IMR-90 (cell line): ENCODE measurements around the gene C16orf86. TPM values are rescaled to one million over a fixed set of nuclear protein-coding genes. Genes with fewer than 3 reads are reported as not detected.

Experiments
- ATAC-seq: fragments of 200-7000 bp; cut with Tn5 transposase; 2 replicates; pipeline ENCODE4 v1.9.1; 2020; ENCODE audit warnings: low read depth, mild to moderate bottlenecking, moderate library complexity
- BruUV-seq: library from RNA; stranded (reverse); fragments of 400-500 nt; replicated peaks from 2 replicates; lab custom pipeline; 2021; lab: Mats Ljungman, UMichigan
- CTCF ChIA-PET: fragments of 300-600 bp; formaldehyde crosslinking; extraction: SDS; loops from one replicate; lab custom pipeline; 2021; ENCODE audit warnings: antibody characterized with exemption; lab: Yijun Ruan, JAX
- POLR2A ChIA-PET: fragments of 300-600 bp; sonication (Branson Sonifier 250); formaldehyde crosslinking; loops from one replicate; lab custom pipeline; 2022; ENCODE audit warnings: antibody characterized with exemption; ENCODE audit not compliant: unreplicated experiment; lab: Charles Lee
- DNase-seq: peaks from one replicate; pipeline ENCODE4 v3.0.0; 2013
- H2AFZ ChIP-seq: replicated peaks from 2 replicates; pipeline ENCODE3; 2013; ENCODE audit warnings: low read length, mild to moderate bottlenecking; ENCODE audit not compliant: poor library complexity
- H2AK5ac ChIP-seq: 2 replicates; pipeline ENCODE4 v1.6.1; 2013; ENCODE audit warnings: low read depth, low read length, inconsistent platforms
- H2AK9ac ChIP-seq: replicated peaks from 2 replicates; pipeline ENCODE3; 2013; ENCODE audit warnings: mild to moderate bottlenecking, low read depth, low read length, moderate library complexity; ENCODE audit not compliant: poor library complexity
- H2BK120ac ChIP-seq: 2 replicates; pipeline ENCODE4 v1.6.1; 2013; ENCODE audit warnings: low read depth, low read length, inconsistent platforms
- H2BK15ac ChIP-seq: 3 replicates; pipeline ENCODE4 v1.6.1; 2013; ENCODE audit warnings: low read depth, low read length, inconsistent platforms
- H2BK20ac ChIP-seq: 2 replicates; pipeline ENCODE4 v1.6.1; 2013; ENCODE audit warnings: low read depth, mild to moderate bottlenecking, inconsistent platforms, low read length, moderate library complexity
- H2BK5ac ChIP-seq: 2 replicates; pipeline ENCODE4 v1.6.1; 2013; ENCODE audit warnings: mild to moderate bottlenecking, low read depth, low read length, inconsistent platforms; ENCODE audit not compliant: poor library complexity, severe bottlenecking
- H3K14ac ChIP-seq: replicated peaks from 2 replicates; pipeline ENCODE4 v1.6.1; 2013; ENCODE audit warnings: low read depth, low read length, inconsistent platforms
- H3K18ac ChIP-seq: 2 replicates; pipeline ENCODE4 v1.6.1; 2013; ENCODE audit warnings: low read depth, low read length, control low read depth
- H3K23ac ChIP-seq: 2 replicates; pipeline ENCODE4 v1.6.1; 2013; ENCODE audit warnings: low read depth, low read length, inconsistent platforms
- H3K27ac ChIP-seq: 2 replicates; pipeline ENCODE4 v1.5.1; 2013; ENCODE audit warnings: mild to moderate bottlenecking, control low read depth, low read length; ENCODE audit not compliant: insufficient read depth
- H3K27me3 ChIP-seq: 2 replicates; pipeline ENCODE4 v1.6.1; 2013; ENCODE audit warnings: low read length; ENCODE audit not compliant: control insufficient read depth, insufficient read depth
- H3K36me3 ChIP-seq: 2 replicates; pipeline ENCODE4 v1.6.1; 2013; ENCODE audit warnings: low read length, mixed read lengths; ENCODE audit not compliant: control insufficient read depth, insufficient read depth
- H3K4ac ChIP-seq: 2 replicates; pipeline ENCODE4 v1.6.1; 2013; ENCODE audit warnings: low read depth, low read length, inconsistent platforms
- H3K4me1 ChIP-seq: 2 replicates; pipeline ENCODE4 v1.6.1; 2013; ENCODE audit warnings: low read length, mixed read lengths; ENCODE audit not compliant: control insufficient read depth, insufficient read depth
- H3K4me2 ChIP-seq: 2 replicates; pipeline ENCODE4 v1.6.1; 2013; ENCODE audit warnings: low read depth, mild to moderate bottlenecking, control low read depth, low read length, moderate library complexity
- H3K4me3 ChIP-seq: 2 replicates; pipeline ENCODE4 v1.5.1; 2013; ENCODE audit warnings: low read depth, mild to moderate bottlenecking, control low read depth, low read length, moderate library complexity; ENCODE audit not compliant: insufficient read depth
- H3K56ac ChIP-seq: 2 replicates; pipeline ENCODE4 v1.6.1; 2013; ENCODE audit warnings: low read length, inconsistent platforms; ENCODE audit not compliant: insufficient read depth; ENCODE audit errors: extremely low read depth
- H3K79me1 ChIP-seq, 2 experiments: 2 replicates each; pipeline ENCODE4 v1.6.1; 2013; ENCODE audit warnings: low read length in 2 of 2, inconsistent platforms in 1 of 2, low read depth in 1 of 2
- H3K9ac ChIP-seq: 2 replicates; pipeline ENCODE4 v1.6.1; 2013; ENCODE audit warnings: low read depth, low read length, control low read depth
- H3K9me1 ChIP-seq: 2 replicates; pipeline ENCODE4 v1.6.1; 2013; ENCODE audit warnings: low read length, inconsistent platforms; ENCODE audit not compliant: insufficient read depth
- H3K9me3 ChIP-seq: 2 replicates; pipeline ENCODE4 v1.6.1; 2013; ENCODE audit warnings: low read length; ENCODE audit not compliant: control insufficient read depth, insufficient read depth
- H4K20me1 ChIP-seq: 2 replicates; pipeline ENCODE4 v1.6.1; 2013; ENCODE audit warnings: low read length, inconsistent platforms; ENCODE audit not compliant: insufficient read depth
- H4K5ac ChIP-seq: 2 replicates; pipeline ENCODE4 v1.6.1; 2013; ENCODE audit warnings: mild to moderate bottlenecking, low read depth, low read length, control low read depth
- H4K8ac ChIP-seq, 2 experiments: 2 replicates each; pipeline ENCODE4 v1.6.1; 2013; ENCODE audit warnings: low read depth in 2 of 2, low read length in 2 of 2, control low read depth in 1 of 2, inconsistent platforms in 1 of 2
- H4K91ac ChIP-seq: 2 replicates; pipeline ENCODE4 v1.6.1; 2013; ENCODE audit warnings: low read depth, low read length, inconsistent platforms; ENCODE audit not compliant: insufficient read depth
- POLR2A ChIP-seq: IDR thresholded peaks from 2 replicates; pipeline ENCODE4 v1.6.1; 2012; ENCODE audit warnings: mild to moderate bottlenecking, low read depth, low read length
- WGBS, 2 experiments: methylation state at CpG; one replicate each; pipeline versions ENCODE4 v1.1.5 to v1.1.7; 2013; ENCODE audit warnings: missing lambda C conversion rate in 2 of 2; ENCODE audit not compliant: insufficient read length in 1 of 2; ENCODE audit errors: extremely low coverage in 2 of 2; 5-methylcytosine and 5-hydroxymethylcytosine counted together
- dilution Hi-C: fragments of 300-500 bp; cut with HindIII; formaldehyde crosslinking; loops from one replicate; pipeline ENCODE4 v1.14.3; 2018; ENCODE audit warnings: low sequenced_read_pairs; ENCODE audit not compliant: unreplicated experiment
- in situ Hi-C: fragments of 300-500 bp; cut with MboI; formaldehyde crosslinking; loops from 3 replicates; pipeline ENCODE4 v1.14.3; 2019; ENCODE audit warnings: low sequenced_read_pairs, inconsistent platforms, mixed read lengths
- intact Hi-C: fragments of 100-400 bp; cut with micrococcal nuclease; formaldehyde crosslinking; loops from 2 replicates; pipeline ENCODE4 v1.10.0; 2022
- polyA plus RNA-seq, 3 experiments: library from polyadenylated mRNA; depleted of rRNA; stranded (reverse); fragments of >200 nt; gene quantifications; 2 replicates each; pipeline ENCODE4 v1.2.3, GENCODE V29; 2012; ENCODE audit warnings: low replicate concordance in 1 of 3
- total RNA-seq: library from RNA; depleted of rRNA; stranded (reverse); fragments of >200 nt; gene quantifications from 2 replicates; pipeline ENCODE4 v1.2.3, GENCODE V29; 2012

Gene C16orf86
- total and polyA plus RNA-seq, 2 of the 4 experiments (the other 2 are of a cell fraction), result 0.54 to 0.70 TPM

DNA sequence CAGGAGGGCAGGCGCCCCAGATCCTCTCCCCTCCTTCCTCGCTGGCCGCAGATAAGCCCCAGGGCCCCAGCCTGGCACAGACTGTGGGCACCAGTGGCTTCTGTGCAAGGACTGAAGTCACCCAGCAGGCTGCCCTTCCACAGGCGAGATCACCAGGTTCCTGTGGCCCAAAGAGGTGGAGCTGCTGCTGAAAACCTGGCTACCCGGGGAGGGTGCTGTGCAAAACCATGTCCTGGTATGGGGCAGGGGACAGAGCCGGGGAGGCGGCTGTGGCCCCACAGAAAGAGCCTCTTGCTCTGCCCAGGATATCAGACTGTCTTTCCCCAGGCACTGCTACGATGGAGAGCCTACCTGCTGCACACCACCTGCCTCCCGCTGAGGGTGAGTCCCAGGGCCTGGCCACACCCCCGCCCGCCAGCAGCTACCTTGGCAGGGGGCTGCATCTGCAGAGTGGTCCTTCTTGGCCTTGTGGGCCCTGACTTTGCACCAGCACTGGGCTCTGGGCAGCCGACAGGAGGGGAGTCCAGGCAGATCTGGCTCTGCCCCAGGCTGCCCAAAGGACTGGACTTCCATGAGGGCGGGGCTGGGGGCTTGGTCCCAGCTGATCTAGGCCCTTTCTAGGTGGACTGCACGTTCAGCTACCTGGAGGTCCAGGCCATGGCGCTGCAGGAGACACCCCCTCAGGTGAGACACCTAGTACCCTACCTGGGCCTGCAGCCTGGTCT is 21.1 kb upstream of the C16orf86 start:
- WGBS, 2 experiments, result 59% methylated on average over 8 of the region's 15 CpGs; no CpG with 5 or more reads in 1 of the 2 experiments
- H2BK120ac ChIP-seq, result no peak overlapping the region
- in situ Hi-C loops (no loop called here), intact Hi-C loops (no loop called here), dilution Hi-C loops (no loop called here)
- no peak for TF ChIP-seq POLR2A
- DNase-seq (no peak), ATAC-seq (no peak)
- H4K5ac ChIP-seq, result no peak overlapping the region
- H3K4me1 ChIP-seq, result peaks cover 5% of the 10 kb centered on the region; the same call in 1 of the 2 replicates
- H4K8ac ChIP-seq, result no peak overlapping the region
- no peaks in the 10 kb centered on the region for H3K9me1 ChIP-seq
- CTCF ChIA-PET, result interaction anchor here (0.7 to 1.7 kb wide), 4 partner anchors 11 to 124 kb away, joined by 3 to 6 read pairs (median 4); no protein-coding TSS in a partner anchor
- no TSS peak for BruUV-seq
- no peaks in the 10 kb centered on the region for H3K36me3 ChIP-seq
- no peak overlapping the region for H3K4me2 ChIP-seq
- no peak overlapping the region for H2AK5ac ChIP-seq
- POLR2A ChIA-PET, result no interaction called here
- H3K18ac ChIP-seq, result no peak overlapping the region
- H3K14ac ChIP-seq, result no peak overlapping the region
- no peak overlapping the region for H3K4me3 ChIP-seq
- no peak overlapping the region for H3K4ac ChIP-seq
- H3K79me1 ChIP-seq, result no peaks in the 10 kb centered on the region
- no peak overlapping the region for H2BK5ac ChIP-seq
- no peak overlapping the region for H2AFZ ChIP-seq
- H4K20me1 ChIP-seq, result peaks cover 5% of the 10 kb centered on the region
- H3K56ac ChIP-seq, result no peak overlapping the region
- H2AK9ac ChIP-seq, result no peak overlapping the region
- no peak overlapping the region for H3K23ac ChIP-seq
- no peaks in the 10 kb centered on the region for H3K9me3 ChIP-seq
- no peak overlapping the region for H3K9ac ChIP-seq
- H2BK20ac ChIP-seq, result no peak overlapping the region
- no peak overlapping the region for H2BK15ac ChIP-seq
- no peak overlapping the region for H4K91ac ChIP-seq
- H3K27me3 ChIP-seq, result peaks cover 60% of the 10 kb centered on the region
- H3K27ac ChIP-seq, result no peak overlapping the region
